Ishikawa (cell line): ENCODE data around the gene ANKRD44.

Experiments
- CEBPB ChIP-seq: IDR thresholded peaks from 2 replicates; pipeline ENCODE4 v1.6.1; 2012
- CREB1 ChIP-seq: IDR thresholded peaks from 2 replicates; pipeline ENCODE4 v1.6.1; 2012; ENCODE audit warnings: low read depth
- EGR1 ChIP-seq: IDR thresholded peaks from 2 replicates; pipeline ENCODE4 v1.6.1; 2012
- EP300 ChIP-seq: IDR thresholded peaks from 2 replicates; pipeline ENCODE4 v1.6.1; 2012; ENCODE audit warnings: borderline replicate concordance
- FOXM1 ChIP-seq: IDR thresholded peaks from 2 replicates; pipeline ENCODE4 v1.6.1; 2012; ENCODE audit warnings: low read depth, borderline replicate concordance
- MAX ChIP-seq: IDR thresholded peaks from 2 replicates; pipeline ENCODE4 v1.6.1; 2012
- NFIC ChIP-seq: IDR thresholded peaks from 2 replicates; pipeline ENCODE4 v1.6.1; 2012
- RAD21 ChIP-seq: IDR thresholded peaks from 2 replicates; pipeline ENCODE4 v1.6.1; 2012; ENCODE audit warnings: low read depth
- REST ChIP-seq: IDR thresholded peaks from 2 replicates; pipeline ENCODE4 v1.6.1; 2012; ENCODE audit warnings: low read depth, mild to moderate bottlenecking
- TAF1 ChIP-seq: IDR thresholded peaks from 2 replicates; pipeline ENCODE4 v1.6.1; 2012; ENCODE audit warnings: low read depth, mild to moderate bottlenecking
- TCF12 ChIP-seq: IDR thresholded peaks from 2 replicates; pipeline ENCODE4 v1.6.1; 2012; ENCODE audit warnings: low read depth
- TEAD4 ChIP-seq: IDR thresholded peaks from 2 replicates; pipeline ENCODE4 v1.6.1; 2012
- USF1 ChIP-seq: IDR thresholded peaks from 2 replicates; pipeline ENCODE4 v1.6.1; 2012
- YY1 ChIP-seq: IDR thresholded peaks from 2 replicates; pipeline ENCODE4 v1.6.1; 2012; ENCODE audit warnings: low read depth
- ZBTB7A ChIP-seq: IDR thresholded peaks from 2 replicates; pipeline ENCODE4 v1.6.1; 2012; ENCODE audit warnings: low read depth

ANKRD44 gene

GRCh38 chr2:197146995-197147394 lies 163.6 kb downstream of the ANKRD44 start:
- no peak for TF ChIP-seq TAF1
- TF ChIP-seq FOXM1, result no peak
- no peak for TF ChIP-seq TEAD4
- no peak for TF ChIP-seq EP300
- no peak for TF ChIP-seq RAD21
- no peak for TF ChIP-seq CREB1
- TF ChIP-seq ZBTB7A, result no peak
- no peak for TF ChIP-seq REST
- TF ChIP-seq NFIC, result no peak
- TF ChIP-seq CEBPB, result no peak
- no peak for TF ChIP-seq USF1
- no peak for TF ChIP-seq TCF12

GRCh38 chr2:197145471-197146056 lies 165.0 kb downstream of the ANKRD44 start:
- TF ChIP-seq EGR1 (no peak), RAD21 (no peak), CREB1 (no peak), CEBPB (no peak), EP300 (no peak)

- TF ChIP-seq MAX (no peak), NFIC (no peak), CREB1 (no peak), RAD21 (no peak), TCF12 (no peak), CEBPB (no peak), ZBTB7A (no peak)
Observed at GRCh38 chr2:197144183-197144582, 166.4 kb downstream of the ANKRD44 start.

- TF ChIP-seq ZBTB7A, result no peak
- no peak for TF ChIP-seq MAX
- TF ChIP-seq EGR1, result no peak
- TF ChIP-seq RAD21, result no peak
- TF ChIP-seq TEAD4, result no peak
- no peak for TF ChIP-seq NFIC
- TF ChIP-seq FOXM1, result no peak
- TF ChIP-seq YY1, result no peak
- TF ChIP-seq EP300, result no peak
- TF ChIP-seq TAF1, result no peak
Observed at GRCh38 chr2:197141702-197142473, 168.7 kb downstream of the ANKRD44 start.

- TF ChIP-seq TCF12 (no peak), NFIC (no peak), EGR1 (no peak), CEBPB (no peak), YY1 (no peak), MAX (no peak), CREB1 (no peak), TEAD4 (no peak), ZBTB7A (no peak), USF1 (no peak), TAF1 (no peak), FOXM1 (no peak), EP300 (no peak), RAD21 (no peak), REST (no peak)
Observed at GRCh38 chr2:197140045-197140444, 170.5 kb downstream of the ANKRD44 start.

- TF ChIP-seq EGR1 (no peak), CREB1 (no peak), EP300 (no peak), RAD21 (no peak), TCF12 (no peak), USF1 (no peak), REST (no peak), TEAD4 (no peak), TAF1 (no peak), YY1 (no peak), ZBTB7A (no peak), FOXM1 (no peak), NFIC (no peak), CEBPB (no peak), MAX (no peak)
Observed at GRCh38 chr2:197138506-197138905, 172.1 kb downstream of the ANKRD44 start.
